ENCODE measurements around the gene ERC1.
"Not testable (repeated sequence)": the region's sequence is repeated elsewhere in the genome, so short reads cannot be mapped to it uniquely, and the experiment has no call there.

ERC1 gene

GRCh38 chr12:981961-982360, 9.1 kb upstream of the ERC1 start:
- no peak for DNase-seq (ENCODE audit: low read depth in 2 of 2)

- DNase-seq (ENCODE audit: low read depth in 2 of 2) = no peak
These were observed 2.4 kb upstream of the ERC1 start for GRCh38 chr12:988646-989045.

GRCh38 chr12:989051-989450, 2.0 kb upstream of the ERC1 start:
- no peak for DNase-seq (ENCODE audit: low read depth in 2 of 2)

GRCh38 chr12:989751-990660, 1.0 kb upstream of the ERC1 start:
- DNase-seq (ENCODE audit: low read depth in 2 of 2) = peak; percentile 17 to 29

- DNase-seq (ENCODE audit: low read depth in 2 of 2) = peak in 1 of 2 experiments; percentile 7
These were observed 619 bp downstream of the ERC1 start for GRCh38 chr12:991350-992333.

GRCh38 chr12:992647-993046, 1.6 kb downstream of the ERC1 start:
- no peak for DNase-seq (ENCODE audit: low read depth in 2 of 2)

- DNase-seq (ENCODE audit: low read depth in 2 of 2) = no peak
These were observed 5.9 kb downstream of the ERC1 start for GRCh38 chr12:996881-997280.

- DNase-seq (ENCODE audit: low read depth in 2 of 2) = no peak
These were observed 6.5 kb downstream of the ERC1 start for GRCh38 chr12:997505-997904.

- DNase-seq (ENCODE audit: low read depth in 2 of 2) = no peak
These were observed 7.2 kb downstream of the ERC1 start for GRCh38 chr12:998020-998874.

GRCh38 chr12:999736-1000135, 8.7 kb downstream of the ERC1 start:
- not testable (repeated sequence) for DNase-seq (ENCODE audit: low read depth in 2 of 2)

GRCh38 chr12:1001507-1001906, 10.5 kb downstream of the ERC1 start:
- DNase-seq (ENCODE audit: low read depth in 2 of 2) = no peak

GRCh38 chr12:1003600-1004271, 12.7 kb downstream of the ERC1 start:
- no peak for DNase-seq (ENCODE audit: low read depth in 2 of 2)

GRCh38 chr12:1006255-1006654, 15.2 kb downstream of the ERC1 start:
- DNase-seq (ENCODE audit: low read depth in 2 of 2) = no peak

- no peak for DNase-seq (ENCODE audit: low read depth in 2 of 2)
These were observed 16.3 kb downstream of the ERC1 start for GRCh38 chr12:1007276-1007675.

GRCh38 chr12:1007994-1008393, 17.0 kb downstream of the ERC1 start:
- no peak for DNase-seq (ENCODE audit: low read depth in 2 of 2)

- no peak for DNase-seq (ENCODE audit: low read depth in 2 of 2)
These were observed 20.1 kb downstream of the ERC1 start for GRCh38 chr12:1011091-1011490.

- DNase-seq (ENCODE audit: low read depth in 2 of 2) = peak in 1 of 2 experiments; percentile 20
These were observed 22.8 kb downstream of the ERC1 start for GRCh38 chr12:1013618-1014489.

GRCh38 chr12:1019283-1019682, 28.3 kb downstream of the ERC1 start:
- no peak for DNase-seq (ENCODE audit: low read depth in 2 of 2)

- DNase-seq (ENCODE audit: low read depth in 2 of 2) = no peak
These were observed 29.4 kb downstream of the ERC1 start for GRCh38 chr12:1020389-1020788.

All from fibroblast of skin of left quadriceps (primary cell).